Neural cell (in vitro differentiated cells): ENCODE results near the gene PTPN1.

Source experiments
- CTCF ChIP-seq: fragments of 450-650 bp; IDR thresholded peaks from 2 replicates; pipeline ENCODE4 v1.5.1; 2014; ENCODE audit warnings: antibody characterized with exemption, mild to moderate bottlenecking, moderate library complexity; ENCODE audit not compliant: poor library complexity, severe bottlenecking
- EZH2 ChIP-seq: fragments of 200-600, 300-800 bp; shearing (Covaris generic), sonication (generic); IDR thresholded peaks from 2 replicates; pipeline ENCODE4 v1.6.1; 2014; ENCODE audit warnings: antibody characterized with exemption, low read length, borderline replicate concordance, mild to moderate bottlenecking; ENCODE audit not compliant: insufficient read depth, poor library complexity, severe bottlenecking
- POLR2AphosphoS5 ChIP-seq: IDR thresholded peaks from 2 replicates; pipeline ENCODE4 v1.6.1; 2012
- SMC3 ChIP-seq: fragments of 450-650 bp; conservative IDR thresholded peaks from 2 replicates; pipeline ENCODE4 v1.6.1; 2014; ENCODE audit warnings: antibody characterized with exemption, mild to moderate bottlenecking, moderate library complexity; ENCODE audit not compliant: poor library complexity

GRCh38 chr20:50600281-50600895 is 90.2 kb downstream of the PTPN1 start:
- TF ChIP-seq SMC3 (no peak), CTCF (no peak), POLR2AphosphoS5 (no peak), EZH2 (no peak)
